Stomach smooth muscle (tissue), 2 donors: ENCODE measurements around the gene SETDB1.

Experiments used
- H3K27ac ChIP-seq: one replicate; pipeline ENCODE4 v1.7.0; 2013; ENCODE audit warnings: mild to moderate bottlenecking, low read length, inconsistent platforms
- H3K27me3 ChIP-seq, 2 donors: one replicate each; pipeline ENCODE4 v1.7.0; 2013; ENCODE audit warnings: low read length in 2 of 2; ENCODE audit not compliant: insufficient read depth in 2 of 2, control insufficient read depth in 1 of 2
- H3K36me3 ChIP-seq, 2 donors: one replicate each; pipeline ENCODE4 v1.7.0; 2013; ENCODE audit warnings: low read length in 2 of 2; ENCODE audit not compliant: control insufficient read depth in 2 of 2, insufficient read depth in 2 of 2
- H3K4me1 ChIP-seq: one replicate; pipeline ENCODE4 v1.7.0; 2013; ENCODE audit warnings: low read length; ENCODE audit not compliant: control insufficient read depth, insufficient read depth
- H3K4me3 ChIP-seq, 2 donors: one replicate each; pipeline ENCODE4 v1.7.0; 2013; ENCODE audit warnings: low read length in 2 of 2
- H3K9ac ChIP-seq, 2 donors: one replicate each; pipeline ENCODE4 v1.7.0; 2013; ENCODE audit warnings: low read length in 2 of 2, mild to moderate bottlenecking in 1 of 2
- H3K9me3 ChIP-seq, 2 donors: one replicate each; pipeline ENCODE4 v1.7.0; 2013; ENCODE audit warnings: low read length in 2 of 2; ENCODE audit not compliant: control insufficient read depth in 2 of 2
- donor health status: healthy.
- donor health status: Pancreatic carcinoma.

The SETDB1 gene

DNA sequence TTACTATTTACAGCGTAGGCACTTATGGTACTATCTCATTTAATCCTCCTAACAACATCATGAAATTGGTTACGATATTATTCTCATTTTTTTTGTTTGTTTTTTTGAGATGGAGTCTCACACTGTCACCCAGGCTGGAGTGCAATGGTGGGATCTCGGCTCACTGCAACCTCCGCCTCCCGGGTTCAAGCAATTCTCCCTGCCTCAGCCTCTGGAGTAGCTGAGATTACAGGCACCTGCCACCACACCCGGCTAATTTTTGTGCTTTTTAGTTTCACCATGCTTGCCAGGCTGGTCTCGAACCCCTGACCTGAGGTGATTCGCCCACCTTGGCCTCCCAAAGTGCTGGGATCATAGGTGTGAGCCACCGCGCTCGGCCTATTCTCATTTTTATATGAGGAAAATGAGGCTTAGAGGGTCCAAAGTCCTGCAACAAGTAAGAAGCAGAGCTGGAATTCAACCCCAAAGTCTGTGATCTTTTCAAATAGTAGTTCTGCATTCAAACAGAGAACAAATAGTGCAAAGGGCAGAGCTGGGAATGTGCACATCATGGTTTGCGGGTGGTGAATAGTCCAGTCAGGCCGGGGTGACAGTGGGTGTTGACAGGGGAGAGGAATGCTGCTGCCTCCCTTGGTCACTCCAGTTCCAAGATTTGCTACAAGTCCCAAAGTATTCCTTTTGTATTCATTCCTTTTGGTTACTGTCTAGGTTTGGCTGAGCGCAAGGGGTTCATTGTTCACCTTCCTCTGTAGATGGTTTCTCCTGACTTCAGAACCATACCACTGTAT, 86.7 kb downstream of the SETDB1 start:
- H3K27ac ChIP-seq = peak overlapping the region; percentile 58
- no peaks in the 10 kb centered on the region for H3K36me3 ChIP-seq
- H3K4me3 ChIP-seq = no peak overlapping the region
- peaks cover 20% of the 10 kb centered on the region for H3K4me1 ChIP-seq
- no peaks in the 10 kb centered on the region for H3K27me3 ChIP-seq
- peak overlapping the region in 1 of 2 donors; percentile 29 for H3K9ac ChIP-seq
- no peaks in the 10 kb centered on the region for H3K9me3 ChIP-seq

DNA sequence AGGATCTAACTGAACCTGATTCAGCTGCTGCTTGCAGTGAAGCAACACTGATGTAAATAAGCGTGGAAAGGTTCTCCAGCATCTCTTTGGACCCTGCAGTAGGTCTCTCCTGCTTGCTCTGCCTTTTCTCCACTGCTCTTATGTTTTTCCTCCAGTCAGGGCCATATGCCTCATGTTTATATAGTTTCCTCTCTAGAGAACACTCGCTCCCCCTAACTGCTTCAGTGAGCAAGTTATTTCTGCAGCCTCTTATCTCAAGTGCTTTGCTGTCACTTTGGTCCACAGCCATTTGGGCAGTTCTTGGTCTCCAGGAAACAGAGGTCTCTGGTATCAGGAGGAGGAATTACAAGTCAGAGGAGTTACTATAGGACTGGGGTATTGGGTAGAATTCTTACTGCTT, 87.4 kb downstream of the SETDB1 start:
- Histone ChIP-seq H3K4me1 (peaks cover 16% of the 10 kb centered on the region), H3K9me3 (no peaks in the 10 kb centered on the region), H3K27me3 (no peaks in the 10 kb centered on the region), H3K9ac (peak overlapping the region in 1 of 2 donors; percentile 29), H3K27ac (peak overlapping the region; percentile 58), H3K36me3 (peaks cover 0 to 4% of the 10 kb centered on the region in 2 donors), H3K4me3 (no peak overlapping the region)
